ENCODE measurements around the gene AP3S2. TPM values are rescaled to one million over a fixed set of nuclear protein-coding genes. Genes with fewer than 3 reads are reported as not detected.

The AP3S2 gene
- total and polyA plus RNA-seq, 2 donors: 12.2 to 30.3 TPM

DNA sequence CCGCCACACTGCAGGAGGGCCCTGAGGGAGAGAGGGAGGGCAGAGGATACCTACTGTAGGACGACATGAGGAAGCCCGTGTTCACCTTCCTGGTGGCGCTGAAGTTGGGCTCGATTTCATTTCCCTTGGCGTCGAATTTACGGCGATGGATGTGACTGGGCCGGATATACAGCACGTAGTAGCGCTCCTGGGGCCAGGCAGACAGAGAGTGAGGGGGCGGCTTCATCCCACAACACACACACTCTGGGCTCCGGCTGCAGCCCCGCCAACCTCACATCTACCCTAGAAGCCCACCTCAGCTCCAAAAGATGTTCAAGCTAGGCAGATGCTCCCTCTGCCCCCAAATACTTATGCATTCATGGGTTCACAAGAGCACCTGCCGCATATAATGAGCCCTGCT is 14.4 kb upstream of the AP3S2 start:
- WGBS: 94% methylated on average over 16 of the region's 16 CpGs
- Histone ChIP-seq H3K4me1 (ENCODE audit: control insufficient read depth in 2 of 2, insufficient read depth in 2 of 2, low read length in 2 of 2) (peaks cover 0 to 5% of the 10 kb centered on the region in 2 donors), H3K36me3 (ENCODE audit: control insufficient read depth in 2 of 2, insufficient read depth in 2 of 2, low read length in 1 of 2) (no peaks in the 10 kb centered on the region), H3K9me3 (ENCODE audit: control insufficient read depth in 2 of 2, insufficient read depth in 1 of 2, low read length in 1 of 2) (no peaks in the 10 kb centered on the region), H3K4me3 (ENCODE audit: low read length in 2 of 2) (no peak overlapping the region), H3K27ac (ENCODE audit: low read depth in 1 of 2, low read length in 1 of 2) (no peak overlapping the region), H3K27me3 (ENCODE audit: control insufficient read depth in 2 of 2, insufficient read depth in 1 of 2, low read length in 1 of 2) (peaks cover 12 to 31% of the 10 kb centered on the region in 2 donors)
- DNase-seq (ENCODE audit: low read depth in 6 of 9, low spot score in 9 of 9): no peak

DNA sequence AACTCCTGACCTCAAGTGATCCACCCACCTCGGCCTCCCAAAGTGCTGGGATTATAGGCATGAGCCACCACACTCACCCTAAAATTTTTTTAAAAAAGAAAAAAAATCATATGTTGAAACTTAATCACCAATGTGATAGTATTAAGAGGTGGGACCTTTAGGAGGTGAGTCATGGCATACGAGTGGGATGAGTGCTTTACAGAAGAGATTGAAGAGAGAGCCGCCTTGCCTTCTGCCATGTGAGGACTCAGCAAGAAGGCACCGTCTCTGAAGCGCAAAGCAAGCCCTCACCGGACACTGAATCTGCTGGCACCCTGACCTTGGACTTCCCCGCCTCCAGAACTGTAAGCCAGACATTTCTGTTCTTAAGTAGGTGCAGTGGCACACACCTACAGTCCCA is 13.5 kb upstream of the AP3S2 start:
- H3K36me3 ChIP-seq (ENCODE audit: control insufficient read depth in 2 of 2, insufficient read depth in 2 of 2, low read length in 1 of 2): no peaks in the 10 kb centered on the region
- no peak overlapping the region for H3K27ac ChIP-seq (ENCODE audit: low read depth in 1 of 2, low read length in 1 of 2)
- peaks cover 2 to 22% of the 10 kb centered on the region in 2 donors for H3K27me3 ChIP-seq (ENCODE audit: control insufficient read depth in 2 of 2, insufficient read depth in 1 of 2, low read length in 1 of 2)
- DNase-seq (ENCODE audit: low read depth in 6 of 9, low spot score in 9 of 9): no peak
- WGBS: 97% methylated on average over 7 of the region's 7 CpGs
- no peaks in the 10 kb centered on the region for H3K4me1 ChIP-seq (ENCODE audit: control insufficient read depth in 2 of 2, insufficient read depth in 2 of 2, low read length in 2 of 2)
- H3K4me3 ChIP-seq (ENCODE audit: low read length in 2 of 2): no peak overlapping the region
- H3K9me3 ChIP-seq (ENCODE audit: control insufficient read depth in 2 of 2, insufficient read depth in 1 of 2, low read length in 1 of 2): no peaks in the 10 kb centered on the region

DNA sequence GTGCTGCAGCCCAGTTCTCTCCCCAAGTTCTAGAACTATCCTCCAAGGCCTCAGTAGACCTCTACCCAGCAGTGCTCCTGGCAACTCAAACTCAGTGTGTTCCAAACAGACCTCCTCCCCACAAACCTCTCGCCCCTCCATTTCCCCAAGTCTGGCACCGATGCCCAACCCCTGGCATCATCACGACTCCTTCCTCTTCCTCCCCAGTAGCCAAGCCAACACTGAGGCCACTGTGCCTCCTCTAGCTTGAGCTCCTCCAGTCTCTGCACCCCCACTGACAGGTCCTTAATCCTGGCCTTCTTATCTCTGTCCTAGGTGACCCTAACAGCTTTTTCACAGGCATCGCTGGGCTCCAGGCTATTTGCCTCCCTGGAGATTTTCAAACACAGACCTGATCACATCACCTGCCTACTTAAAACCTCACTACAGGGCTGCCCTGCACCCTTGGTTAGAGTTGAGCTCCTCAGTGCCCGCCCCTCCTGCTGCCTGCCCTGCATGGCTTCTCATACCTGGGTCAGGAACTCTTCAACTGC is 12.1 kb upstream of the AP3S2 start:
- WGBS: 97% methylated on average over 5 of the region's 5 CpGs
- Histone ChIP-seq H3K27me3 (ENCODE audit: control insufficient read depth in 2 of 2, insufficient read depth in 1 of 2, low read length in 1 of 2) (peaks cover 0 to 8% of the 10 kb centered on the region in 2 donors), H3K27ac (ENCODE audit: low read depth in 1 of 2, low read length in 1 of 2) (no peak overlapping the region), H3K9me3 (ENCODE audit: control insufficient read depth in 2 of 2, insufficient read depth in 1 of 2, low read length in 1 of 2) (no peaks in the 10 kb centered on the region), H3K36me3 (ENCODE audit: control insufficient read depth in 2 of 2, insufficient read depth in 2 of 2, low read length in 1 of 2) (no peaks in the 10 kb centered on the region), H3K4me1 (ENCODE audit: control insufficient read depth in 2 of 2, insufficient read depth in 2 of 2, low read length in 2 of 2) (no peaks in the 10 kb centered on the region), H3K4me3 (ENCODE audit: low read length in 2 of 2) (no peak overlapping the region)
- DNase-seq (ENCODE audit: low read depth in 6 of 9, low spot score in 9 of 9): no peak

DNA sequence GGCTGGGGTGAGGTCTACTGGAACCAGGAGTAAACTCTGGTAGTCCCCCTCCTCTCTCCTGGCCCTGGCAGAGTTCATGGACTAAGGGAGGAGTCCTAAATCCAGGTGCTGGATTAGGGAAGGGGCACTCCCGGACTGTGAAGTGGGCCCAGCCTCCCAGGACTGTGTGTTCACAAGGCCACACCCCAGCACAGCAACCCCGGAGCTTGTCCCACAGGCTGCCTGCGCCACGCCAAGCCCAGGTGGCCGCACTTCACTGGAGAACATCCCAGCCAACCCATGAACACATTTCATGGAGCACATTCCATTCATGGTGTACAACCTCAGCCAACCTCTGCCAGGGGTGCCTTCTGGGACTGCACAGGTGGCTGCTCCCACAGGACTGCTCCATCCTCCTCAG is 10.7 kb upstream of the AP3S2 start:
- Histone ChIP-seq H3K4me3 (ENCODE audit: low read length in 2 of 2) (no peak overlapping the region), H3K9me3 (ENCODE audit: control insufficient read depth in 2 of 2, insufficient read depth in 1 of 2, low read length in 1 of 2) (no peaks in the 10 kb centered on the region), H3K36me3 (ENCODE audit: control insufficient read depth in 2 of 2, insufficient read depth in 2 of 2, low read length in 1 of 2) (no peaks in the 10 kb centered on the region), H3K27ac (ENCODE audit: low read depth in 1 of 2, low read length in 1 of 2) (no peak overlapping the region), H3K4me1 (ENCODE audit: control insufficient read depth in 2 of 2, insufficient read depth in 2 of 2, low read length in 2 of 2) (no peaks in the 10 kb centered on the region), H3K27me3 (ENCODE audit: control insufficient read depth in 2 of 2, insufficient read depth in 1 of 2, low read length in 1 of 2) (no peaks in the 10 kb centered on the region)
- WGBS: 98% methylated on average over 5 of the region's 5 CpGs
- no peak for DNase-seq (ENCODE audit: low read depth in 6 of 9, low spot score in 9 of 9)

DNA sequence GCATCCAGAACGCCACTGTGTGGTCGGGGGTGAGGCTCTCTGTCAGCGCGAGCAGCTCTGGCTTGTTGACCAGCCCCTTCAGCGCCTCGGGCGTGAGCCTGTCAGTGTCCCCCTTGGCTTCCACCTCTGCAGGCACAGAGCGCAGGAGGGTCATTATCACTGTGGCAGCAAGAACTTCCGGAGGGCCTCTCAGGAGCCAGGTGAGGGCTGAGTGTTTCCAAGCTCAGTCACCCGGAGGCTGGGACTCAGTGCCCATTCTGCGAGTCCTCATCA is 10.0 kb upstream of the AP3S2 start:
- H3K36me3 ChIP-seq (ENCODE audit: control insufficient read depth in 2 of 2, insufficient read depth in 2 of 2, low read length in 1 of 2): no peaks in the 10 kb centered on the region

DNA sequence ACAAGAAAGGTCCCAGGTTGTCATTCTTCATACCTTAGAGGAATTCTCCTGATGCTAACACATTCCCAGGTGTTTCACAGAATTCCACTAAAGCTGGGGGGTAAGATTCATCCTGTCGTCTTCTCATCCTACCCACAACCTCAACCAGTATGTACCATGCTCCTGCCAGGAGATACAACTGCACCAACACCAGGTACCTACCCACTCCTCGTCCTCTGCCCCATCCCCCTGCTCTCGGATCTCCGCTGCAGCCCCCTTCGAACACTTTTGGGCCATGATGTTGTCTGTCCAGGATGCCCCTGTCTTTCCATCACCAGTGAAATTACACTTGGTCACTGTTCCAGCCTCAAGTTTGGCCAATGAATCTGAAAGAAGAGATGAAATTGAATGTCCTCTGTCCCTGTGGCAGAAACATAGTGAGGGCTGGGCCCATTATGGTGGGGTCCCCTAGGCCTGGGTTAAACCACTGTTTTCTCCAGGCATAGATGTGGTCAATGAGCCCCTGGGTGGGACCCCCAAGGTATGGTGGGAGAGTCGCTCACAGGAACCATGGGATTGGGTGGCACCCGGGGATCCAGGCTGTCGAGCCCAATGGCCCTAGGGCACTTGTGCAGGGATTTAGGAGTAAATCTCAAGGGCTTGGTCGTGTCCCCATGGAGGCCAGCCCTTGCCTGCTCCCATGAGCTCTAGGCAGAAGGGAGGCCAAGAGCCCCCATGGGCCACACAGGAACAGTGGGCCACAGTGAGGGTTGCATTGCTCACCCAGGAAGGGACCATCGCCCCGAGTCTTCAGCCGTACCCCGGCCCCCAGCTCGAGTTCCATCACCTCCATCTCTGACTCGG is 9.4 kb upstream of the AP3S2 start:
- Histone ChIP-seq H3K36me3 (ENCODE audit: control insufficient read depth in 2 of 2, insufficient read depth in 2 of 2, low read length in 1 of 2) (no peaks in the 10 kb centered on the region), H3K4me1 (ENCODE audit: control insufficient read depth in 2 of 2, insufficient read depth in 2 of 2, low read length in 2 of 2) (no peaks in the 10 kb centered on the region), H3K27ac (ENCODE audit: low read depth in 1 of 2, low read length in 1 of 2) (no peak overlapping the region), H3K4me3 (ENCODE audit: low read length in 2 of 2) (no peak overlapping the region), H3K9me3 (ENCODE audit: control insufficient read depth in 2 of 2, insufficient read depth in 1 of 2, low read length in 1 of 2) (no peaks in the 10 kb centered on the region), H3K27me3 (ENCODE audit: control insufficient read depth in 2 of 2, insufficient read depth in 1 of 2, low read length in 1 of 2) (no peaks in the 10 kb centered on the region)
- WGBS: 97% methylated on average over 15 of the region's 15 CpGs
- DNase-seq (ENCODE audit: low read depth in 6 of 9, low spot score in 9 of 9): no peak

More for the DNA sequence above, 10.0 kb upstream of the AP3S2 start:
- WGBS: 97% methylated on average over 11 of the region's 11 CpGs
- DNase-seq (ENCODE audit: low read depth in 6 of 9, low spot score in 9 of 9): no peak
- no peaks in the 10 kb centered on the region for H3K9me3 ChIP-seq (ENCODE audit: control insufficient read depth in 2 of 2, insufficient read depth in 1 of 2, low read length in 1 of 2)
- H3K4me3 ChIP-seq (ENCODE audit: low read length in 2 of 2): no peak overlapping the region
- no peak overlapping the region for H3K27ac ChIP-seq (ENCODE audit: low read depth in 1 of 2, low read length in 1 of 2)
- no peaks in the 10 kb centered on the region for H3K4me1 ChIP-seq (ENCODE audit: control insufficient read depth in 2 of 2, insufficient read depth in 2 of 2, low read length in 2 of 2)
- no peaks in the 10 kb centered on the region for H3K27me3 ChIP-seq (ENCODE audit: control insufficient read depth in 2 of 2, insufficient read depth in 1 of 2, low read length in 1 of 2)

DNA sequence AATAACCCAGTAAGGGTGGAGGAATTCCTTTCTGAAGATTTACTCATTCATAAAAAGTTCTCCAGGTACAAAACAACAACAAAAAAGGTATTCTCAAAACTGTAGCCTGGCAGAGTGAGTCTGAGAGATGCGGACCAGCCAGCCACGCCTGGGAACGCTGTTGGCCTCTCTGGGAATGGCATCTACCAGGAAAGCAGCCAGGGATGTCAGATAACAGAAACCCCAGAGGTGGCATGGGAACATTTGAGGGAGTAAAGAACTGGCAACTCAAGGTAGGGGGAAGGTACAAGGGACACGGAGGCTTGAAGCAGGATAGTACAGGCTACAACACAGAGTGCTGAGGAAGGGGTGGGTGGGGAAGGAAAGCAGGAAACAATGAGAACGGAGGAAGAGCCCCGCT is 7.1 kb upstream of the AP3S2 start:
- no peaks in the 10 kb centered on the region for H3K27me3 ChIP-seq (ENCODE audit: control insufficient read depth in 2 of 2, insufficient read depth in 1 of 2, low read length in 1 of 2)
- H3K36me3 ChIP-seq (ENCODE audit: control insufficient read depth in 2 of 2, insufficient read depth in 2 of 2, low read length in 1 of 2): no peaks in the 10 kb centered on the region
- WGBS: 97% methylated on average over 6 of the region's 6 CpGs
- H3K4me1 ChIP-seq (ENCODE audit: control insufficient read depth in 2 of 2, insufficient read depth in 2 of 2, low read length in 2 of 2): no peaks in the 10 kb centered on the region
- no peak overlapping the region for H3K4me3 ChIP-seq (ENCODE audit: low read length in 2 of 2)
- no peaks in the 10 kb centered on the region for H3K9me3 ChIP-seq (ENCODE audit: control insufficient read depth in 2 of 2, insufficient read depth in 1 of 2, low read length in 1 of 2)
- no peak overlapping the region for H3K27ac ChIP-seq (ENCODE audit: low read depth in 1 of 2, low read length in 1 of 2)
- DNase-seq (ENCODE audit: low read depth in 6 of 9, low spot score in 9 of 9): no peak

DNA sequence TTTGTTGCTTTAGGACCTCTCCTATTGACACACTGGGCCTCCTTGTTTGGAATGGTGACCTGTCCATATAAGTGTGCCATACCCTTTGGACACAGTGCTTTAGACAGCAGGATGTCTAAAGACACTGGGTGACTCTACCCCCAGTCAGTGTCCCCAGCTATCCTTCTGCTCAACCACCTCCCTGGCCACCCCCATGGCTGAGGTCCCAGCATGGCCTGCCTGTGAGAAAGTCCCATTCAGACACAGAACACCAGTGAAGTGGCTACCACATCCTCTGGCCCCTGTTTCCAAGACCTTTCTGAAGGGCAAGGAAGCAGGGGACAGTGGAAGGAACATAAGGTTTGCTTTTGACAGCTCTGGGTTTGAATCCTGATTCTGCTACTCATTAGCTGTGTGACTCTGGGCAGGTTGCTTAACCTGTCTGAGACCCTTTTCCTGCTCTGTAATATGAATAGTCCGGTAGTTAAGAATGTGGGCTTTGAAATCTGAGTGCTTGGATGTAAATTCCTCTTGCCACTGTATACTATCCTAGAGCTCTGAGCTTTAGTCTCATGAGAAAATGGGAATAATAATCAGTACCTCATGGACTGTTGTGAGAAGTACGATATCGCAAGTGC is 6.3 kb upstream of the AP3S2 start:
- no peak overlapping the region for H3K27ac ChIP-seq (ENCODE audit: low read depth in 1 of 2, low read length in 1 of 2)
- H3K36me3 ChIP-seq (ENCODE audit: control insufficient read depth in 2 of 2, insufficient read depth in 2 of 2, low read length in 1 of 2): no peaks in the 10 kb centered on the region
- WGBS: 95% methylated on average over 3 of the region's 3 CpGs
- H3K4me1 ChIP-seq (ENCODE audit: control insufficient read depth in 2 of 2, insufficient read depth in 2 of 2, low read length in 2 of 2): no peaks in the 10 kb centered on the region
- DNase-seq (ENCODE audit: low read depth in 6 of 9, low spot score in 9 of 9): no peak
- peaks cover 0 to 2% of the 10 kb centered on the region in 2 donors for H3K27me3 ChIP-seq (ENCODE audit: control insufficient read depth in 2 of 2, insufficient read depth in 1 of 2, low read length in 1 of 2)
- no peak overlapping the region for H3K4me3 ChIP-seq (ENCODE audit: low read length in 2 of 2)
- no peaks in the 10 kb centered on the region for H3K9me3 ChIP-seq (ENCODE audit: control insufficient read depth in 2 of 2, insufficient read depth in 1 of 2, low read length in 1 of 2)

DNA sequence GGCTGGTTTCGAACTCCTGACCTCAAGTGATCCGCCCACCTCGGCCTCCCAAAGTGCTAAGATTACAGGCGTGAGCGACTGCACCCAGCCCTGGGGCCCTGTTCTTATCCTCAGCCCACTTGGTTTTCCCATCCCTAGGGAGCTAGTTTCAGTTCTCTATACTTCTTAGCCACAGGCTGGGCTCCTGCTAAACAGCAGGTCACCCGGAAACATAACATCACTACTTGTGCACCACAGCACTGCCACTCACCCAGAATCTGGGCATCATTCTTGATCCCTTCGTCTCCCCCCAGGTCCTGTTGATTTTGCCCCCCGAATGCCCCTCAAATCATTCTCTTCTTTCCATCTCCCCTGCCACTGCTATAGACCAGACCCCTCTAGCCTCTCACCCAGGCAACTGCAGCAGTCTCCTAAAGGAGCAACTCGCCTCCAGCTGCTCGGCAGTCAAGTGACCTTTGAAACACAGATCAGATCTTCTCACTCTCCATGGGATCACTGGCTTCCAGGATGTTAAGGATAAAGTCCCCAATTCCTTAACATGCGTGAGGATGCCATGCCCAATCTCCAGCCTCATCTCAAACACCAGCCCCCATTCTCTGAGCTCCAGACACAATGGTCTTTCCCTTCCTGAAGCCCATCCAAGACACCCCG is 5.6 kb upstream of the AP3S2 start:
- 97% methylated on average over 12 of the region's 12 CpGs for WGBS
- no peak overlapping the region for H3K27ac ChIP-seq (ENCODE audit: low read depth in 1 of 2, low read length in 1 of 2)
- H3K9me3 ChIP-seq (ENCODE audit: control insufficient read depth in 2 of 2, insufficient read depth in 1 of 2, low read length in 1 of 2): no peaks in the 10 kb centered on the region
- no peak for DNase-seq (ENCODE audit: low read depth in 6 of 9, low spot score in 9 of 9)
- no peak overlapping the region for H3K4me3 ChIP-seq (ENCODE audit: low read length in 2 of 2)
- peaks cover 0 to 2% of the 10 kb centered on the region in 2 donors for H3K4me1 ChIP-seq (ENCODE audit: control insufficient read depth in 2 of 2, insufficient read depth in 2 of 2, low read length in 2 of 2)
- peaks cover 0 to 2% of the 10 kb centered on the region in 2 donors for H3K27me3 ChIP-seq (ENCODE audit: control insufficient read depth in 2 of 2, insufficient read depth in 1 of 2, low read length in 1 of 2)
- H3K36me3 ChIP-seq (ENCODE audit: control insufficient read depth in 2 of 2, insufficient read depth in 2 of 2, low read length in 1 of 2): no peaks in the 10 kb centered on the region

All from thymus (tissue), 11 donors.